NCI-H1092 (cell line): ENCODE results near the gene ANAPC16.
"Not testable (repeated sequence)": the region's sequence is repeated elsewhere in the genome, so short reads cannot be mapped to it uniquely, and the experiment has no call there.

Experiments
- DNase-seq: peaks from one replicate; lab custom pipeline; 2025; lab: John Stamatoyannopoulos, UW

The ANAPC16 gene

GRCh38 chr10:72211832-72212231 is 4.0 kb upstream of the ANAPC16 start:
- not testable (repeated sequence) for DNase-seq

- no peak for DNase-seq
These were observed 2.5 kb downstream of the ANAPC16 start for GRCh38 chr10:72218325-72218724.

- DNase-seq: no peak
These were observed 2.9 kb downstream of the ANAPC16 start for GRCh38 chr10:72218726-72219125.

- no peak for DNase-seq
These were observed 3.5 kb downstream of the ANAPC16 start for GRCh38 chr10:72219235-72219814.

GRCh38 chr10:72220637-72221036 is 4.8 kb downstream of the ANAPC16 start:
- no peak for DNase-seq

- no peak for DNase-seq
These were observed 5.5 kb downstream of the ANAPC16 start for GRCh38 chr10:72221278-72221677.

- no peak for DNase-seq
These were observed 7.9 kb downstream of the ANAPC16 start for GRCh38 chr10:72223743-72224101.

- not testable (repeated sequence) for DNase-seq
These were observed 8.4 kb downstream of the ANAPC16 start for GRCh38 chr10:72224191-72224590.

- no peak for DNase-seq
These were observed 10.7 kb downstream of the ANAPC16 start for GRCh38 chr10:72226418-72227027.

- DNase-seq: no peak
These were observed 12.0 kb downstream of the ANAPC16 start for GRCh38 chr10:72227826-72228225.

GRCh38 chr10:72228318-72228751 is 12.5 kb downstream of the ANAPC16 start:
- peak; percentile 70 for DNase-seq

GRCh38 chr10:72229261-72230251 is 13.7 kb downstream of the ANAPC16 start:
- peak; percentile 30 for DNase-seq

GRCh38 chr10:72233621-72234020 is 17.8 kb downstream of the ANAPC16 start:
- DNase-seq: no peak

GRCh38 chr10:72234560-72235095 is 18.8 kb downstream of the ANAPC16 start:
- peak; percentile 20 for DNase-seq

- DNase-seq: no peak
These were observed 19.9 kb downstream of the ANAPC16 start for GRCh38 chr10:72235544-72236279.

GRCh38 chr10:72238392-72239175 is 22.8 kb downstream of the ANAPC16 start:
- no peak for DNase-seq

- no peak for DNase-seq
These were observed 23.6 kb downstream of the ANAPC16 start for GRCh38 chr10:72239409-72239808.

GRCh38 chr10:72240371-72240770 is 24.6 kb downstream of the ANAPC16 start:
- DNase-seq: no peak

GRCh38 chr10:72241691-72242252 is 26.0 kb downstream of the ANAPC16 start:
- no peak for DNase-seq

- DNase-seq: no peak
These were observed 26.9 kb downstream of the ANAPC16 start for GRCh38 chr10:72242675-72243074.
